HG02798 (cell line): ENCODE data around the gene DDX51.

ENCODE experiments used
- ATAC-seq: cut with Tn5 transposase; IDR thresholded peaks from one replicate; pipeline ENCODE4 v1.9.1; 2021; ENCODE audit warnings: mild to moderate bottlenecking; ENCODE audit not compliant: unreplicated experiment, poor library complexity

DDX51 gene

GRCh38 chr12:132180648-132181546 lies 36.8 kb upstream of the DDX51 start:
- ATAC-seq, result no peak

GRCh38 chr12:132179431-132180362 lies 35.6 kb upstream of the DDX51 start:
- ATAC-seq, result no peak

- no peak for ATAC-seq
Observed at GRCh38 chr12:132178801-132179401, 34.8 kb upstream of the DDX51 start.

GRCh38 chr12:132178316-132178715 lies 34.2 kb upstream of the DDX51 start:
- ATAC-seq, result no peak

GRCh38 chr12:132176920-132177551 lies 32.9 kb upstream of the DDX51 start:
- ATAC-seq, result no peak

- no peak for ATAC-seq
Observed at GRCh38 chr12:132176385-132176919, 32.3 kb upstream of the DDX51 start.

GRCh38 chr12:132175496-132176384 lies 31.6 kb upstream of the DDX51 start:
- no peak for ATAC-seq

- no peak for ATAC-seq
Observed at GRCh38 chr12:132174839-132175490, 30.8 kb upstream of the DDX51 start.

GRCh38 chr12:132174015-132174838 lies 30.1 kb upstream of the DDX51 start:
- no peak for ATAC-seq

GRCh38 chr12:132173135-132174014 lies 29.3 kb upstream of the DDX51 start:
- no peak for ATAC-seq

GRCh38 chr12:132172619-132173018 lies 28.5 kb upstream of the DDX51 start:
- ATAC-seq, result no peak

- no peak for ATAC-seq
Observed at GRCh38 chr12:132171968-132172521, 27.9 kb upstream of the DDX51 start.

GRCh38 chr12:132171293-132171967 lies 27.3 kb upstream of the DDX51 start:
- ATAC-seq, result no peak

- ATAC-seq, result no peak
Observed at GRCh38 chr12:132170637-132171292, 26.6 kb upstream of the DDX51 start.

GRCh38 chr12:132170094-132170636 lies 26.0 kb upstream of the DDX51 start:
- ATAC-seq, result no peak
